Urinary bladder (tissue), 4 donors: ENCODE results near the gene RGS8. TPM values are rescaled to one million over a fixed set of nuclear protein-coding genes. Genes with fewer than 3 reads are reported as not detected.

Experiments
- DNase-seq: peaks from one replicate; pipeline ENCODE4 v3.0.0-alpha.2; 2015; ENCODE audit errors: extremely low spot score
- H3K27ac ChIP-seq: one replicate; pipeline ENCODE4 v1.5.1; 2013; ENCODE audit warnings: low read depth, mild to moderate bottlenecking, moderate library complexity
- H3K36me3 ChIP-seq: one replicate; pipeline ENCODE4 v1.6.1; 2013; ENCODE audit warnings: mild to moderate bottlenecking, moderate library complexity; ENCODE audit not compliant: insufficient read depth
- H3K4me1 ChIP-seq: one replicate; pipeline ENCODE4 v1.6.1; 2013; ENCODE audit warnings: mild to moderate bottlenecking, moderate library complexity; ENCODE audit not compliant: insufficient read depth
- H3K4me3 ChIP-seq: one replicate; pipeline ENCODE4 v1.5.1; 2013; ENCODE audit warnings: low read depth, low read length
- WGBS: extraction: QIAGEN DNeasy Blood & Tissue Kit; methylation state at CpG from one replicate; pipeline ENCODE4 v1.1.7; 2013; 5-methylcytosine and 5-hydroxymethylcytosine counted together
- polyA plus RNA-seq: library from polyadenylated mRNA; stranded (reverse); fragments of 200-250 nt; gene quantifications from one replicate; pipeline ENCODE4 v1.2.3, GENCODE V29; 2013
- total RNA-seq: library from RNA; depleted of rRNA; stranded (reverse); fragments of >200 nt; gene quantifications from one replicate; pipeline ENCODE4 v1.2.3, GENCODE V29; 2014
- donor health status: healthy with polysubstance abuse.
- donor health status: healthy.

The RGS8 gene
- total and polyA plus RNA-seq, 2 donors: 0.03 to 0.05 TPM

DNA sequence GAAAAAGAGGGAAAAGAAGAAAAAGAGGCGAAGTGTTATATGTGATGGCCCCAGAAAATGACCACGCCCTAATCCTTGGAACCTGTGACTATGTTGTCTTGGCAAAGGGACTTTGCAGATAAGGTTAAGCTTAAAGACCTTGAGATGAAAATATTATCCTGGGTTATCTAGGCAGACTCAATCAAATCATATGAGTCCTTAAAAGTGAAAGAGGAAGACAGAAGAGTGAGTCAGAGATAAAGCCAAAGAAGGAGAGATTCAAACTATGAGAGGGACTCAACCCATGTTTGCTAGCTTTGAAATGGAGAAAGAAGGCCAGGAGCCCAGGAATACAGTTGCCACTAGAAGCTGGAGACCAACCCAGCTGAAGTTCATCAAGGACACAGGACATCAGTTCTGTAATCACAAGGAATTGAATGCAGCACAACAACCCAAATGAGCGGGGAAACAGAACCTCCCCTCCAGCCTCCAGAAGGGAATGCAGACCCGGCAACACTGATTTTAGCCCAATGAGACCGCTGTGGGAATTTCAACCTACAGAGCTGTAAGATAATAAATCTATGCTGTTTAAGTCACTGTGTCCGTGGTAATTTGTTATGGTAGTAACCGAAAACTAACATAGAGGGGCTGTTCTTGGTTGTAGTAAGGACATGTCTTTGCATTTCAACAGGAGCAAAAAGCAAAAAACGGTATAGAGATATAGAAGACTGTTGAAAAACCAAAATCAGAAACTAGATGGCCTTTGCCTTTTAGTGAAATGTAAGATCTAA, 4.2 kb upstream of the RGS8 start:
- Histone ChIP-seq H3K27ac (no peak overlapping the region), H3K4me3 (no peak overlapping the region), H3K4me1 (peaks cover 2% of the 10 kb centered on the region), H3K36me3 (no peaks in the 10 kb centered on the region)
- 87% methylated on average over 8 of the region's 8 CpGs for WGBS
- no peak for DNase-seq

DNA sequence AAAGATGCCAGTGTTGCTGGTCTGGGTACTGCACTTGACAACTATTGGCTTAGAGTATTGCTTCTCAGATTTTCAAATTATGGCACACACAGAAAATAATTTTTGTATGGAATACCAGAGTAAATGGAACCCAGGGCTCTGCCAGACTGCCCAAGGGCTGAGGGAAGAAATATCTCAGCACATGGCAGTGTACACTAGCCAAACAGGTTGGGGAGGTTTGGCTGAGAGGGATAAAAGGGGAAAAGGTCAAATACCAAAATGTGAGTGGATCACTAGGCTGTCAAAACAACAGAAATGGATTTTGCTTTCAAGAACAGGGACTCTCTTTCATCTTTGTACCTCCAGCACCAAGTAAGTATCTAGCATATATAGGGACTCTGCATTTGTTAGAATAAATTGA, 3.0 kb upstream of the RGS8 start:
- DNase-seq: no peak
- Histone ChIP-seq H3K4me1 (peaks cover 2% of the 10 kb centered on the region), H3K27ac (no peak overlapping the region), H3K4me3 (no peak overlapping the region), H3K36me3 (no peaks in the 10 kb centered on the region)

DNA sequence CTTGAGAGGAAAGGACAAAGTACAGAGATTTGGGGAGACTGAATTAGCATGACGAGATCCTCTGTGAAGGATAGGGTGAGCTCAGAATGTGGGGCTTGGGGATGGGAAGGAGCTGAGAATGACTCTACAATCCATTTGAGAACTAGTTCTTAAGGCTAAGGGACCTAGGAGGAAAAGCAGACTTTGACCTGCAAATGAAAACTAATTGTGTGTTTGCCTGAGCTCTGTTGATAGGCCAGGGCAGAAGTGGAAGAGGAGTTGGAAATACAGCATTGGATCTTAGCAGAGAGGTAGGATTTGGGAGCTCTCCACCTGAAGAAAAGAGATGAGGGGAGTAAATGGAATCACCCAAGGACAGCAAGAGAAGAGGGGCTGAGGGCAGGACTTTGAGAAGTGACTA, 2.1 kb upstream of the RGS8 start:
- no peak for DNase-seq

DNA sequence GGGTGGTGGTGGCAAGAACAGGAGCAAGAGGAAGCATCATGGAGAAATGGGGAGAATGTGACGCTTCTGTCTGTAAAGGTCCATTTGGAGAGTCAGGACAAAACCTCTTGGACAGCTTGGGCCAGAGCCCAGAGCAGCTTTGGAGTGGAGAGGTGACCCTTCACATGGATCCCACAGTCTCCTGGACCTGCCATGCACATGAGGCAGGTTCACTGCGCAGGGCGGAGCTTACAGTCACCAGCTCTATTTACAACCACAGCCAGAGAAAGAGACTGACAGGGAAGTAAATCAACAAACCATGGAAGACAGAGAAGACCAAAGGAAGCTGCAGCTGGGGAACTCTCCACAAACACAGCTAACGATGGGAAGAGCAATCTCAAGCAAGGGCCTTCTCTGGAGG, 828 bp upstream of the RGS8 start:
- peaks cover 2% of the 10 kb centered on the region for H3K4me1 ChIP-seq
- H3K36me3 ChIP-seq: no peaks in the 10 kb centered on the region
- WGBS: 80% methylated on average over 4 of the region's 4 CpGs
- H3K4me3 ChIP-seq: no peak overlapping the region
- DNase-seq: no peak
- no peak overlapping the region for H3K27ac ChIP-seq

More for the DNA sequence above, 2.1 kb upstream of the RGS8 start:
- 97% methylated on average over 1 of the region's 1 CpG for WGBS
- Histone ChIP-seq H3K4me1 (peaks cover 2% of the 10 kb centered on the region), H3K36me3 (no peaks in the 10 kb centered on the region), H3K27ac (no peak overlapping the region), H3K4me3 (no peak overlapping the region)

DNA sequence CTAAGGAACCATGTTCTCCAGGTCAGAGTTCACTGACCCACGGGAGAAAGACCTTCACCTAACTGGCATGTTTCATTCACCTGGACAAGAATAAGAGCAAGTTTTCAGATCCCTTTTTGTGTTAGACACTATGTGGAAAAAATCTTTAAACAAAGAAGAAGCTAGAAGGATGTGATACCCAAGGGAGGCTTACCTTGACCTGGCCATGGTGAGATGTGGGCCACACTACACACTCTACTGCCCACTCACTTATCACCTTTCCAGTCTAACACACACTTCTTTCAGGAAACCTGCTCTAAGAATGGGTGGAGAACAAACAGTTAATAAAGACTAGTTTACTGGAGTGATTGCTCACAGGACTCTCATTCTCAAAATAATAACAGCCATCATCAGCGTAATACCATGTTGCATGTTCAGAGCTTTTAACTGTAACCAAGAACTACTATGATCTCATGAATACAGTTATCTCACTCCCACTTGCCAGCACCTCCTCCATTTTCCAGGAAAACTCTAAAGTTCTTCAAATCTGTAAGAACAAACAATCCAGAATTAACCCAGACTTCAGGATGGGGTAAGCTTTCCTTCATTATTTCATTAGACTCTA, 1.4 kb downstream of the RGS8 start:
- H3K4me3 ChIP-seq: no peak overlapping the region
- no peaks in the 10 kb centered on the region for H3K36me3 ChIP-seq
- 77% methylated on average over 2 of the region's 2 CpGs for WGBS
- peaks cover 2% of the 10 kb centered on the region for H3K4me1 ChIP-seq
- DNase-seq: no peak
- H3K27ac ChIP-seq: no peak overlapping the region

DNA sequence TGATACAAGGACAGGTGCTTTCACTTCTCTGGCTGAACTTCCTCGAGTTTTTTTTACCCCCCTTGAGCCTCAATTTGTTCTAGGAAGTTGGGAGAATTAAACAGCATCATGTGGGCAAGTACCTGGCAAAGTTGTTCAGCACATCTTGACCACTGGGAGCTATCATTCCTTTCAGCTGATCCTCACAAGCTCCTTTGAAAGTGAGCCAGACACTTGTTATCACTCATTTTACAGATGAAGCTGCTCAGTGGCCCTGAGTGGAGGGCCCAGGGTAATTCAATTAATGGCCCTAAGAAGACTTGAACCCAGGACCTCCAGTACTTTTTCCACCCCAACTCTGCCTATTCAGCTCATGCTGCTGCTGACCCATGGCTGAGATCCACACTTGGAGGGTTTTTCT, 2.0 kb downstream of the RGS8 start:
- no peak for DNase-seq
- Histone ChIP-seq H3K36me3 (no peaks in the 10 kb centered on the region), H3K4me3 (no peak overlapping the region), H3K4me1 (peaks cover 2% of the 10 kb centered on the region), H3K27ac (no peak overlapping the region)
- 49% methylated on average over 1 of the region's 1 CpG for WGBS

DNA sequence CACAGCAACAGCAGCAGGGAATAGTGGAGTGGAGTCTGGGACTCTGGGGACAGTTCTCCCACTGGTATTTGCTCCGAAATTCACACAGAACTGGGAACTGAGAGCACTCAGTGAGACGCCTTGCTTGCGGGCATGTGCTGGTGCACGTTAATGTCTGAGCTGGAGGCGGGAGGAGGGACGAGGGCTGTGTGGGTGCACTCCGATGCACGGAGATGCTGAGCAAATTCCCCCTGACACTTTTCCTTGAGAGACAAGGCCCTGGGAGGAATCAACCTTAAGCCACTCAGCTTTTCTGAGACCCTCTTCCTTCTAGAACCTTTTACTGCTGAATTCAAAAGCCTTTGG, 2.8 kb downstream of the RGS8 start:
- 69% methylated on average over 8 of the region's 8 CpGs for WGBS
- Histone ChIP-seq H3K4me3 (no peak overlapping the region), H3K27ac (no peak overlapping the region), H3K4me1 (no peaks in the 10 kb centered on the region), H3K36me3 (no peaks in the 10 kb centered on the region)
- DNase-seq: no peak

DNA sequence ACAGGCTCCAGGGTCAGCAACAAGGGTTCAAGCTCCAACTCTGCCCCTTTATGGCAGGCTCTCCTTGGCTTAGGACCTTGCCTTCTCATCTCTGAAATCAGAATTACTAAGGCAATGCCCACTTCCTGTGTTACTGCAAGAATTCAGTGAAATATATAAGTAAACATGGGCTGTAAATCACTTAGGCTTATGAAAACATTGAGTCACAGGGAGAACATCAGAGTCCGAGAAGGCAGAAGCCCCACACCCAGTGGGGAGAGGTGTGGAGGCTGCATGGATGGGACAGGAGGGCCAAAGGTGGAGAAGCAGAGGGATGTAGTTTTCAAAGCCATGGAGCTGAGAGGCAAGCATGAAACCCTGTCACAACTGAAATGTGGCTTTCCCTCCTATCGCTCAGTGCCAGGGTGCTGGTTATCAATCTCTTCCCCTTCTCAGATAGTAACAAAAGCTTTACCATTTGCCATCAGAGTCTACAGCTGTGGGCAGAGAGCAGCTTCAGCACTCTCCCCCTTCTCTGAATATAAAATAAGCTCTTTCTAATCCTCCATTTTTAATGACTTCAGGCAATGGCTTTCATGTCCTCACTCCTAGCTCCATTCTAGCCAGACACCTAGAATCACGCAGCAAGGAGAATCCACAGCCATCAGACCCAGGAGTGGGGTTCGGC, 3.4 kb downstream of the RGS8 start:
- no peak overlapping the region for H3K4me3 ChIP-seq
- H3K4me1 ChIP-seq: no peaks in the 10 kb centered on the region
- WGBS: 78% methylated on average over 4 of the region's 4 CpGs
- DNase-seq: no peak
- no peak overlapping the region for H3K27ac ChIP-seq
- H3K36me3 ChIP-seq: no peaks in the 10 kb centered on the region

DNA sequence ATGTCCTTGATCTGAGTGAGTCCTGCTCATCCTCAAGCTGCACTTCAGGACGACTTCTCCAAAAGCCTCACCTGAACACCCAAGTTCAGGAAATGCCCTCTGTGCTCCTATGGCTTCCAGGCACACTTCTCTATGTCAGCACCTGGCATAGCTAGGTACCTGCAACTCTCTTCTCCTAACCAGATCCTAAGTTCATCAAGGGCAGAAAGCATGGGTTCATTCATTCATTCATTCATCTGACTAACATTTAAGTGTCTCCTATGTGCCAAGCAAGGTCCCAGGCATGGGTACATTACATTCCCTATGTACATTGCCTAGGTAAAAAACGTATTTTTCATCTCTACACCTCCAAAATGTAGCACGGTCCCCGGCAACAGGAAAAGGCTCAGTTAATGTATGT, 4.0 kb downstream of the RGS8 start:
- H3K4me1 ChIP-seq: no peaks in the 10 kb centered on the region
- no peak overlapping the region for H3K27ac ChIP-seq
- no peaks in the 10 kb centered on the region for H3K36me3 ChIP-seq
- no peak for DNase-seq
- no peak overlapping the region for H3K4me3 ChIP-seq
- 83% methylated on average over 4 of the region's 4 CpGs for WGBS

DNA sequence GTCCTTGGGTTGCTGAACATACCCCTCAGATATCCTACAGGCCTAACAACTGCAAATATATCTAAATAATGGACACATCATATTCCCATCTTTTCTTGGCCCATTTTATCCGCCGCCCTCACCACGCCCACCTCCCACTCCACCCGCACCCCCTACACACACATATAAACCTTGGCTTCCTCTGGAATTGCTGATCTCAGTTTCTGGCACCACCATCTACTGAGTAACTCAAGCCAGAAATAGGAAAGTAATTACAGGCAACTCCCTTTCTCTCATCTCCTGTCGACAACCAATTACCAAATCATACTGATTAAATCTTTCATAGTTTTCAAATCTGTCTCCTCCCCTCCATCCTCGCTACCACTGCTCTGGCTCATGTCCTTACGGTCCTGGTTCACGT, 4.7 kb downstream of the RGS8 start:
- WGBS: 68% methylated on average over 8 of the region's 8 CpGs
- no peak for DNase-seq
- no peak overlapping the region for H3K4me3 ChIP-seq
- H3K36me3 ChIP-seq: no peaks in the 10 kb centered on the region
- no peaks in the 10 kb centered on the region for H3K4me1 ChIP-seq
- H3K27ac ChIP-seq: no peak overlapping the region

DNA sequence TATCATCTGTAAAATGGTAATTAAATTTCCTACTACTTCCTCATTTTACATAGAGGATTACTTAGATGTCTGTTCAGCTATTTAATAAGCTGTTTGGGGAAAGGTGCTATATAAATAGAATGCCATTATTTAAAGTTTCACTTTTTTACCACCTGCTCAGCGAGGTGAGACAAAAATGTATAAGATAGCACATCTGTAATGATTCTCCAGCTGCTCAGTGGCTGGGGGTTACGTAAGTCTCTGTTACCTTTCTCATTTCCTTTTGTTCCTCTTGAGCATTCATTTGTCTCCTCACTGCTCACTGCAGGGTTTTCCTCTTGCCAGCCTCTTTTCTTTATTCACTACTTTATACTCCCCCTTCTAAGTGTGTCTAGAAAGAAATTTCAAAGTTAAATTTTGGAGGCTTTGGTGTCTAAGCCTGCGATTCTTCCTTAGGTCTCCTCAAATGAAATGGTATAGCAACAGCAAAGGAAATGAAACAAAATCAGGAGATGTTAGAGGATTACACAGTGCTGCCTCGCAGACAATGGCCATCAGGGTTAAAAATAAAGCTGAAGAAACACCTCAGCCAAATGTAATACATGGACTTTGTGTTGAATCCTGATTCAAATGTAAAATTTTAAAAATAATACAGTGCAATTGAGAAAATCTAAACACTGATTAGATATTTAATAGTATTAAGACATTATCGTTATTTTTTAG, 6.8 kb downstream of the RGS8 start:
- no peak overlapping the region for H3K27ac ChIP-seq
- H3K4me1 ChIP-seq: no peaks in the 10 kb centered on the region
- H3K4me3 ChIP-seq: no peak overlapping the region
- 72% methylated on average over 5 of the region's 5 CpGs for WGBS
- no peak for DNase-seq
- H3K36me3 ChIP-seq: no peaks in the 10 kb centered on the region

DNA sequence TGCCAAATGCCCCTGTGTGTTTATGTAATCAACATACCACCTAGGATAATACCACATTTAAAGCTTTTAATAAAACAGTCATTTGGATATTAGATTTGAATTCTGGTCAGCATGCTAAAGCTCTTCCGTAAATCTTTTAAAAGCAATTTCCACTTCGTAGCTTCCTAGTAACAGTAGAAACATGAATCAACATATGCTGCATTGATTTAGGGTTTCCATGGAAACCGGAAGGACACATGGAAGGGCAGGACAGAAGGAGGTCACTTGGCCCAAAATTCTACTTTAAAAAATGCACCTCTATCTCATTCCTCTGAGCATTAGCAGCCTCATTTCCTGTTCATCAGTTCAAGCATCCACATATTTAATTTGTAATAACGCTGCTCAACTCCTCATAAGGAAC, 8.1 kb downstream of the RGS8 start:
- 49% methylated on average over 4 of the region's 4 CpGs for WGBS
- Histone ChIP-seq H3K4me1 (no peaks in the 10 kb centered on the region), H3K36me3 (no peaks in the 10 kb centered on the region), H3K4me3 (no peak overlapping the region), H3K27ac (no peak overlapping the region)
- DNase-seq: no peak

DNA sequence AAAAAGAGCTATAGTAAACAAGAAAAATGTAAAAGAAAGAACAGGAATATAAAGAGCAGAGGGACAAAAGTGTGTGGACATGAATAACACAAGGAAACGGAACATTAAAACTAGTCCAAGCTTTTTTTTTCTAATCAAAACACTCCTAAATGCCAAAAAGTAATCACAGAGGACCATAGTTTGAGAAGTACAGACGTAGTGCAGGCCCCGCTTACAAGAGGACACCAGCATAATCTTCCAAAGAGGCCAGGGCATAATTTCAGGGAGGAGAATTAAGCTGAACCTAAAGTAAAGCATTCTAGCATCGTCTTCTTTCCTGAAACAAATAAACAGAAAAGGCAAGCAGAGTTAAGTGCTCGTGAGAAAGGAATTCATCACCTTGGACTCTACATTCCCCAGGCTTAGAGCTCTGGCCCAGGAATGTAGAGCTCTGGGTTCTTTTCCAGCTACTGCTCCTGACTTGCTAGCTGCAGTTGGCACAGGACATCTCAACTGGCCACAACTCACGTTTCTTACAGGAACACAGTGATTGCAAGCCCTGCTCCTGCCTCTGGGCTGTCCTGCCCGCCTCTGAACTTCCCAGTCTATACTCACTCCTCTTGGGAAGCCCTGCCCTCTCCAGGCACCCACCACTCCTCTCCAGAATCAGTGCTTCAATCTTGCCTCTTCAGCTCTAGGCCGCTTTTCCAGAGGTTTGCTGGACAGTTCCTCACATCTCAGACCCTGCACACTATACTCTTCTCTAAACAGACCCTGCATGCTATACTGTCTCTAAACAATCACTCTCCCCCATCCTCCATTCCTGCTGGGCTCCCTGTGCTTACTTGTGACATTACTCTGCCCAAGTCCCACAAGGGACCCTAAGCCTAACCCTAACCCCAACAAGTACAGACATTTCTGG, 9.8 kb downstream of the RGS8 start:
- no peaks in the 10 kb centered on the region for H3K4me1 ChIP-seq
- 32% methylated on average over 8 of the region's 8 CpGs for WGBS
- H3K36me3 ChIP-seq: no peaks in the 10 kb centered on the region
- H3K4me3 ChIP-seq: no peak overlapping the region
- no peak overlapping the region for H3K27ac ChIP-seq
- no peak for DNase-seq
